HG03045 (cell line): ENCODE results near the gene ECM1.

Experiments
- ATAC-seq: cut with Tn5 transposase; IDR thresholded peaks from one replicate; pipeline ENCODE4 v1.9.1; 2021; ENCODE audit warnings: mild to moderate bottlenecking, moderate library complexity; ENCODE audit not compliant: unreplicated experiment

Gene ECM1

GRCh38 chr1:150557065-150557600 is 49.2 kb downstream of the ECM1 start:
- ATAC-seq: no peak

DNA sequence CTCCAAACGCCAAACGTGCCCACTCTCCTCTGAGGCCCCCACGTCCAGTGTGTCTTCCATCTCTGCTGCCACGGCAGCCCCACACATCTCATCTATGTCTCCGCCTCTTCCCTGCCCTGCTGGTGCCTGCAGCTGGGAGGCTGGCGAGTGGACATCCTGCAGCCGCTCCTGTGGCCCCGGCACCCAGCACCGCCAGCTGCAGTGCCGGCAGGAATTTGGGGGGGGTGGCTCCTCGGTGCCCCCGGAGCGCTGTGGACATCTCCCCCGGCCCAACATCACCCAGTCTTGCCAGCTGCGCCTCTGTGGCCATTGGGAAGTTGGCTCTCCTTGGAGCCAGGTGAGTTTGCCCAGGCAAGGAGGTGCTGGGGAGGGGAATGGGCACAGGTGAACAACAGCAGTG is 49.9 kb downstream of the ECM1 start:
- no peak for ATAC-seq

GRCh38 chr1:150558303-150558704 is 50.4 kb downstream of the ECM1 start:
- ATAC-seq: no peak

DNA sequence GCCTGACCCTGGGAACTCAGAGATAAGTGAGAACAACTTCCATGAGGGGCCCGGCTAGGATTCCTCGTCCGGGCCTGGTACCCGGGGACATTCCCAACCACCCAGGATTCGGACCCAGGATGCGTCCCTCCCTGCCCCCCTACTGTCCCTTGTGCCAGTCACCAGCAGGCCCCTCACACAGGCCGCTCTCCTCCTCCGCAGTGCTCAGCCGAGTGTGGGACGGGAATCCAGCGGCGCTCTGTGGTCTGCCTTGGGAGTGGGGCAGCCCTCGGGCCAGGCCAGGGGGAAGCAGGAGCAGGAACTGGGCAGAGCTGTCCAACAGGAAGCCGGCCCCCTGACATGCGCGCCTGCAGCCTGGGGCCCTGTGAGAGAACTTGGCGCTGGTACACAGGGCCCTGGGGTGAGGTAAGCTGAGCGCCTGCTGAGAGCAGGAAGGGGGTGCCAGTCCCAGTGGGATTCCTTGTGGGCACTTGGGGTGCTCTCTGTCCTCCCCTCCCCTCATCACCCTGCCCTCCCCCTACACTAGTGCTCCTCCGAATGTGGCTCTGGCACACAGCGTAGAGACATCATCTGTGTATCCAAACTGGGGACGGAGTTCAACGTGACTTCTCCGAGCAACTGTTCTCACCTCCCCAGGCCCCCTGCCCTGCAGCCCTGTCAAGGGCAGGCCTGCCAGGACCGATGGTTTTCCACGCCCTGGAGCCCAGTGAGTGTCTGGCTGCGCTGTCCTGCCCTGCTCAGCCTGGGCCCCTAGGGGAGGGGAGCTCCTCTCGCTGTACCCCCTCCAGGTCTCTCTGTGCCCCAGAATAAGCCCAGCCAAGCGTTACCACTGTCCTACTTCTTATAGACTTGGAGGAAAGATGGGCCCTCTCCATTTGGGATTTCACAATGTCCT is 51.1 kb downstream of the ECM1 start:
- no peak for ATAC-seq

GRCh38 chr1:150559656-150560010 is 51.7 kb downstream of the ECM1 start:
- ATAC-seq: no peak

- no peak for ATAC-seq
These were observed 52.1 kb downstream of the ECM1 start for GRCh38 chr1:150560011-150560438.

DNA sequence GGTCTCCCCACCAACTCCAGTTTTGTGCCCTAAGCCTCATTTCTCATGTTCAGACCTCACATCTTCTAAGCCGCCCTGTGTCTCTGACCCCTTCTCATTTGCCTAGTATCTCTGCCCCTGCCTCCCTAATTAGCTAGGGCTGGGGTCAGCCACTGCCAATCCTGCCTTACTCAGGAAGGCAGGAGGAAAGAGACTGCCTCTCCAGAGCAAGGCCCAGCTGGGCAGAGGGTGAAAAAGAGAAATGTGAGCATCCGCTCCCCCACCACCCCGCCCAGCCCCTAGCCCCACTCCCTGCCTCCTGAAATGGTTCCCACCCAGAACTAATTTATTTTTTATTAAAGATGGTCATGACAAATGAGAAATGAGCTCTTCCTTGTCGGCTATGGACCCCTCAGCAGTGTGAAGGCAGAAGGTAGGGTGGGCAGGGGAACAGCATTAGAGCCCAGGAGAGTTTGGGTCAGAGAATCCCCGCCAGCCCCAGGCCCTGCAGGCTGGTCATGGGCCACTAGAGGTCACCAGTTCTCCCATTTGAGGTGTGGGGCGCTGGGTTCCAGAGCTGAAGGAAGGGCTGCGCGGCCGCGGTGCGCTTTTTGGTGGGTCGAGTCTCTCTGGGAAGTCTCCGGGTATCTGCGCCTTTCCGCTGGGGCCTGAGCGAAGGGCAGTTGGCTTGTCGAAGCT is 52.8 kb downstream of the ECM1 start:
- ATAC-seq: peak; percentile 24

GRCh38 chr1:150561254-150561973 is 53.5 kb downstream of the ECM1 start:
- no peak for ATAC-seq

- ATAC-seq: peak; percentile 50
These were observed 54.1 kb downstream of the ECM1 start for GRCh38 chr1:150561974-150562445.

GRCh38 chr1:150562446-150563339 is 54.8 kb downstream of the ECM1 start:
- ATAC-seq: peak; percentile 36
